HG03460 (cell line): Measurements from ENCODE around the gene TMEM82.

Experiments used
- ATAC-seq: cut with Tn5 transposase; IDR thresholded peaks from one replicate; pipeline ENCODE4 v1.9.1; 2021; ENCODE audit not compliant: unreplicated experiment

Gene TMEM82

GRCh38 chr1:15755021-15755645, 12.8 kb downstream of the TMEM82 start:
- ATAC-seq = no peak

GRCh38 chr1:15755646-15756040, 13.3 kb downstream of the TMEM82 start:
- ATAC-seq = no peak

GRCh38 chr1:15756143-15757015, 14.1 kb downstream of the TMEM82 start:
- ATAC-seq = no peak

- ATAC-seq = no peak
Measured at GRCh38 chr1:15757016-15757543, 14.8 kb downstream of the TMEM82 start.

GRCh38 chr1:15757575-15758342, 15.5 kb downstream of the TMEM82 start:
- no peak for ATAC-seq

- ATAC-seq = no peak
Measured at GRCh38 chr1:15758343-15758931, 16.1 kb downstream of the TMEM82 start, which contains the start of gene FBLIM1. Gene FBLIM1 (plus strand): TSS chr1:15758795. CDS start chr1:15764984, 6,189 bp downstream.

GRCh38 chr1:15758953-15759661, 16.8 kb downstream of the TMEM82 start:
- ATAC-seq = no peak

GRCh38 chr1:15760520-15761211, 18.4 kb downstream of the TMEM82 start:
- no peak for ATAC-seq

- no peak for ATAC-seq
Measured at GRCh38 chr1:15761366-15762128, 19.2 kb downstream of the TMEM82 start.

- no peak for ATAC-seq
Measured at GRCh38 chr1:15762546-15762945, 20.2 kb downstream of the TMEM82 start.

GRCh38 chr1:15764269-15764764, 22.0 kb downstream of the TMEM82 start:
- no peak for ATAC-seq

- no peak for ATAC-seq
Measured at GRCh38 chr1:15764890-15765289, 22.6 kb downstream of the TMEM82 start.

- no peak for ATAC-seq
Measured at GRCh38 chr1:15765495-15766194, 23.3 kb downstream of the TMEM82 start.

- no peak for ATAC-seq
Measured at GRCh38 chr1:15767941-15768340, 25.6 kb downstream of the TMEM82 start.

GRCh38 chr1:15768388-15768787, 26.1 kb downstream of the TMEM82 start:
- no peak for ATAC-seq

- no peak for ATAC-seq
Measured at GRCh38 chr1:15770313-15770962, 28.1 kb downstream of the TMEM82 start.

- ATAC-seq = no peak
Measured at GRCh38 chr1:15771836-15772515, 29.7 kb downstream of the TMEM82 start.
